ENCODE measurements around the gene EPB41L4A. TPM values are rescaled to one million over a fixed set of nuclear protein-coding genes. Genes with fewer than 3 reads are reported as not detected.
"Not testable (repeated sequence)": the region's sequence is repeated elsewhere in the genome, so short reads cannot be mapped to it uniquely, and the experiment has no call there.

EPB41L4A gene
- total RNA-seq (2014; rRNA removed; shearing (Covaris generic)): 0.11 and 1.8 TPM in 2 replicates
- 0.42 and 0.76 TPM in 2 replicates for polyA plus RNA-seq (2016; fragmentation: Nextera tagmentation; extraction: Ambion mirVana)

- no peaks in the 10 kb centered on the region for H4K20me1 ChIP-seq (ENCODE audit: insufficient read depth)
- H3K4me1 ChIP-seq (ENCODE audit: insufficient read depth): peaks cover 11% of the 10 kb centered on the region
- peaks cover 13% of the 10 kb centered on the region; the same call in 1 of the 2 replicates for H3F3A ChIP-seq (ENCODE audit: insufficient read depth)
- TF ChIP-seq EZH2phosphoT487 (IDR thresholded peaks at IDR 0.05; ENCODE audit: insufficient read depth, low read depth) (0 out of 2 replicates have a peak, but pooled peaks have one; percentile 43), EZH2 (IDR thresholded peaks at IDR 0.05; ENCODE audit: insufficient read depth, poor library complexity, severe bottlenecking) (peak; percentile 76)
- H3K36me3 ChIP-seq (ENCODE audit: low read depth): no peaks in the 10 kb centered on the region
- no peaks in the 10 kb centered on the region for H3K9me3 ChIP-seq (ENCODE audit: low read depth)
- peak within 1 kb of the TSS; percentile 70 for H3K4me3 ChIP-seq
- H3K9ac ChIP-seq: no peak within 1 kb of the TSS
- H3K27ac ChIP-seq: no peak within 1 kb of the TSS
- H3K9me2 ChIP-seq (ENCODE audit: insufficient read depth): no peaks in the 10 kb centered on the region
- H2AFZ ChIP-seq: peak within 1 kb of the TSS; percentile 77
- 2 to 3% methylated on average over 59 to 87 of the region's 103 CpGs for WGBS, 2 experiments (ENCODE audit: low coverage in 1 of 2, low lambda C conversion rate in 2 of 2, missing lambda C conversion rate in 2 of 2)
- in situ Hi-C loops (cut with MboI): no loop called here
- H3K4me2 ChIP-seq (ENCODE audit: unreplicated experiment): peak within 1 kb of the TSS; percentile 76
- no peaks in the 10 kb centered on the region for H3K79me2 ChIP-seq (ENCODE audit: insufficient read depth)
- DNase-seq: peak; percentile 40
- H3K27me3 ChIP-seq (replicated peaks; ENCODE audit: insufficient read depth): peaks cover 53% of the 10 kb centered on the region
These were observed at the start of gene EPB41L4A for GRCh38 chr5:112419164-112419985. Gene EPB41L4A (minus strand): TSS chr5:112419277. CDS start chr5:112419039, 238 bp downstream.

GRCh38 chr5:112467485-112467884 lies 48.4 kb upstream of the EPB41L4A start:
- H3K36me3 ChIP-seq (ENCODE audit: low read depth): no peaks in the 10 kb centered on the region
- H3K4me3 ChIP-seq: no peak overlapping the region
- H3K27ac ChIP-seq: no peak overlapping the region
- no peaks in the 10 kb centered on the region for H3K4me1 ChIP-seq (ENCODE audit: insufficient read depth)
- no peak overlapping the region for H3K9ac ChIP-seq
- peaks cover 6% of the 10 kb centered on the region; the same call in 1 of the 2 replicates for H3K27me3 ChIP-seq (replicated peaks; ENCODE audit: insufficient read depth)
- 45 to 54% methylated on average over 1 of the region's 1 CpG for WGBS, 2 experiments (ENCODE audit: low coverage in 1 of 2, low lambda C conversion rate in 2 of 2, missing lambda C conversion rate in 2 of 2)
- no peaks in the 10 kb centered on the region for H3K79me2 ChIP-seq (ENCODE audit: insufficient read depth)
- no peaks in the 10 kb centered on the region for H3K9me3 ChIP-seq (ENCODE audit: low read depth)
- TF ChIP-seq EZH2 (IDR thresholded peaks at IDR 0.05; ENCODE audit: insufficient read depth, poor library complexity, severe bottlenecking) (no peak), EZH2phosphoT487 (IDR thresholded peaks at IDR 0.05; ENCODE audit: insufficient read depth, low read depth) (no peak)
- H4K20me1 ChIP-seq (ENCODE audit: insufficient read depth): no peaks in the 10 kb centered on the region
- in situ Hi-C loops (cut with MboI): no loop called here
- no peak overlapping the region for H2AFZ ChIP-seq
- no peaks in the 10 kb centered on the region for H3F3A ChIP-seq (ENCODE audit: insufficient read depth)
- no peak for DNase-seq
- H3K9me2 ChIP-seq (ENCODE audit: insufficient read depth): no peaks in the 10 kb centered on the region
- no peak overlapping the region for H3K4me2 ChIP-seq (ENCODE audit: unreplicated experiment)

- 59 to 63% methylated on average over 10 of the region's 10 CpGs for WGBS, 2 experiments (ENCODE audit: low coverage in 1 of 2, low lambda C conversion rate in 2 of 2, missing lambda C conversion rate in 2 of 2)
- H3F3A ChIP-seq (ENCODE audit: insufficient read depth); in situ Hi-C loops (cut with MboI); H2AFZ ChIP-seq; H3K27ac ChIP-seq; H3K9me2 ChIP-seq (ENCODE audit: insufficient read depth); H3K79me2 ChIP-seq (ENCODE audit: insufficient read depth); H3K27me3 ChIP-seq (replicated peaks; ENCODE audit: insufficient read depth); H4K20me1 ChIP-seq (ENCODE audit: insufficient read depth); H3K36me3 ChIP-seq (ENCODE audit: low read depth); DNase-seq; H3K9ac ChIP-seq; H3K4me2 ChIP-seq (ENCODE audit: unreplicated experiment); H3K9me3 ChIP-seq (ENCODE audit: low read depth); H3K4me3 ChIP-seq; H3K4me1 ChIP-seq (ENCODE audit: insufficient read depth): not testable (repeated sequence)
These were observed 47.2 kb upstream of the EPB41L4A start for GRCh38 chr5:112466261-112466660.

GRCh38 chr5:112447187-112447760 lies 28.2 kb upstream of the EPB41L4A start:
- H3K9ac ChIP-seq; H3K79me2 ChIP-seq (ENCODE audit: insufficient read depth); H3K36me3 ChIP-seq (ENCODE audit: low read depth); H3K9me3 ChIP-seq (ENCODE audit: low read depth); DNase-seq; H3K9me2 ChIP-seq (ENCODE audit: insufficient read depth); H3K4me2 ChIP-seq (ENCODE audit: unreplicated experiment); H2AFZ ChIP-seq; H3K27me3 ChIP-seq (replicated peaks; ENCODE audit: insufficient read depth); in situ Hi-C loops (cut with MboI); H3F3A ChIP-seq (ENCODE audit: insufficient read depth); H3K27ac ChIP-seq; H4K20me1 ChIP-seq (ENCODE audit: insufficient read depth); H3K4me3 ChIP-seq; H3K4me1 ChIP-seq (ENCODE audit: insufficient read depth): not testable (repeated sequence)
- 49 to 57% methylated on average over 10 of the region's 10 CpGs for WGBS, 2 experiments (ENCODE audit: low coverage in 1 of 2, low lambda C conversion rate in 2 of 2, missing lambda C conversion rate in 2 of 2)

All from GM23248 (cell line).